NCI-H1048 (cell line): ENCODE results near the gene PPIAL4G.
"Not testable (repeated sequence)": the region's sequence is repeated elsewhere in the genome, so short reads cannot be mapped to it uniquely, and the experiment has no call there.

Experiments used
- DNase-seq: peaks from one replicate; lab custom pipeline; 2025; lab: John Stamatoyannopoulos, UW

PPIAL4G gene

GRCh38 chr1:148483029-148483428 lies at the start of gene PPIAL4G:
Gene PPIAL4G, minus strand, starts transcription at chr1:148483302. Its CDS starts 50 bp downstream, at chr1:148483252.
- not testable (repeated sequence) for DNase-seq

GRCh38 chr1:148532158-148532557 lies 49.1 kb upstream of the PPIAL4G start:
- DNase-seq, result not testable (repeated sequence)

- DNase-seq, result not testable (repeated sequence)
Measured at GRCh38 chr1:148529101-148529567, 46.0 kb upstream of the PPIAL4G start.

- DNase-seq, result not testable (repeated sequence)
Measured at GRCh38 chr1:148528591-148528990, 45.5 kb upstream of the PPIAL4G start.

- DNase-seq, result not testable (repeated sequence)
Measured at GRCh38 chr1:148526587-148526986, 43.5 kb upstream of the PPIAL4G start.

GRCh38 chr1:148523205-148524144 lies 40.4 kb upstream of the PPIAL4G start:
- not testable (repeated sequence) for DNase-seq

- not testable (repeated sequence) for DNase-seq
Measured at GRCh38 chr1:148522561-148523204, 39.6 kb upstream of the PPIAL4G start.

- not testable (repeated sequence) for DNase-seq
Measured at GRCh38 chr1:148522072-148522471, 39.0 kb upstream of the PPIAL4G start.

GRCh38 chr1:148514310-148514709 lies 31.2 kb upstream of the PPIAL4G start:
- DNase-seq, result not testable (repeated sequence)

GRCh38 chr1:148512571-148513184 lies 29.6 kb upstream of the PPIAL4G start:
- DNase-seq, result not testable (repeated sequence)

- not testable (repeated sequence) for DNase-seq
Measured at GRCh38 chr1:148493933-148494332, 10.8 kb upstream of the PPIAL4G start.

- DNase-seq, result not testable (repeated sequence)
Measured at GRCh38 chr1:148481134-148481533, 2.0 kb downstream of the PPIAL4G start.

- DNase-seq, result not testable (repeated sequence)
Measured at GRCh38 chr1:148459694-148460093, 23.4 kb downstream of the PPIAL4G start.

- DNase-seq, result not testable (repeated sequence)
Measured at GRCh38 chr1:148458901-148459581, 24.1 kb downstream of the PPIAL4G start.

GRCh38 chr1:148458398-148458797 lies 24.7 kb downstream of the PPIAL4G start:
- DNase-seq, result not testable (repeated sequence)

- not testable (repeated sequence) for DNase-seq
Measured at GRCh38 chr1:148452845-148453244, 30.3 kb downstream of the PPIAL4G start.

- DNase-seq, result not testable (repeated sequence)
Measured at GRCh38 chr1:148439654-148440325, 43.3 kb downstream of the PPIAL4G start.

GRCh38 chr1:148435406-148435805 lies 47.7 kb downstream of the PPIAL4G start:
- DNase-seq, result no peak

- no peak for DNase-seq
Measured at GRCh38 chr1:148434832-148435231, 48.3 kb downstream of the PPIAL4G start.

- DNase-seq, result not testable (repeated sequence)
Measured at GRCh38 chr1:148432916-148433317, 50.2 kb downstream of the PPIAL4G start.
